Panc1 (cell line): ENCODE data around the gene CES3. TPM values are rescaled to one million over a fixed set of nuclear protein-coding genes. Genes with fewer than 3 reads are reported as not detected.

ENCODE experiments used
- ATAC-seq: fragments of 200-7000 bp; cut with Tn5 transposase; 2 replicates; pipeline ENCODE4 v1.9.1; 2020; ENCODE audit warnings: mild to moderate bottlenecking, moderate library complexity
- BruUV-seq: library from RNA; stranded (reverse); fragments of 400-500 nt; replicated peaks from 2 replicates; lab custom pipeline; 2021; lab: Mats Ljungman, UMichigan
- CTCF ChIA-PET: fragments of 300-600 bp; sonication (Branson Sonifier 250); formaldehyde crosslinking; loops from one replicate; lab custom pipeline; 2022; ENCODE audit warnings: antibody characterized with exemption; lab: Charles Lee
- POLR2A ChIA-PET: fragments of 300-600 bp; sonication (Branson Sonifier 250); formaldehyde crosslinking; loops from one replicate; lab custom pipeline; 2022; ENCODE audit warnings: antibody characterized with exemption; lab: Charles Lee
- DNase-seq: peaks from one replicate; pipeline ENCODE4 v3.0.0-alpha.2; 2010; ENCODE audit warnings: low read depth, low spot score
- H3K27ac ChIP-seq: 2 replicates; pipeline ENCODE4 v1.5.1; 2011; ENCODE audit warnings: mild to moderate bottlenecking, low read length, inconsistent platforms
- H3K27me3 ChIP-seq: fragments of 200-500 bp; sonication (Bioruptor generic); 2 replicates; pipeline ENCODE4 v1.6.0; 2014; ENCODE audit warnings: low read length, inconsistent platforms; ENCODE audit not compliant: control insufficient read depth, insufficient read depth
- H3K36me3 ChIP-seq: fragments of 200-500 bp; sonication (Bioruptor generic); 2 replicates; pipeline ENCODE4 v1.5.1; 2014; ENCODE audit warnings: inconsistent platforms, mild to moderate bottlenecking, low read length, moderate library complexity; ENCODE audit not compliant: control insufficient read depth, insufficient read depth
- H3K4me1 ChIP-seq: 2 replicates; pipeline ENCODE4 v1.5.1; 2011; ENCODE audit warnings: inconsistent platforms, mild to moderate bottlenecking, low read length, moderate library complexity; ENCODE audit not compliant: control insufficient read depth, insufficient read depth
- H3K4me3 ChIP-seq, 2 experiments: 2 replicates each; pipeline ENCODE4 v1.5.1; 2011 to 2012; ENCODE audit warnings: low read depth in 2 of 2, low read length in 2 of 2, mild to moderate bottlenecking in 2 of 2, inconsistent platforms in 1 of 2, moderate library complexity in 1 of 2
- H3K9me3 ChIP-seq: fragments of 200-500 bp; sonication (Bioruptor generic); 2 replicates; pipeline ENCODE4 v1.5.1; 2014; ENCODE audit warnings: low read depth, mild to moderate bottlenecking, inconsistent platforms, low read length, moderate library complexity; ENCODE audit not compliant: control insufficient read depth, insufficient read depth
- POLR2AphosphoS5 ChIP-seq: IDR thresholded peaks from 2 replicates; pipeline ENCODE4 v1.6.1; 2012; ENCODE audit warnings: mild to moderate bottlenecking, low read depth, low read length, moderate library complexity
- SIN3A ChIP-seq: IDR thresholded peaks from 2 replicates; pipeline ENCODE4 v1.6.1; 2012; ENCODE audit warnings: low read depth, mild to moderate bottlenecking, low read length, moderate library complexity, borderline replicate concordance; ENCODE audit not compliant: insufficient read depth
- in situ Hi-C: cut with HindIII; loops from 2 replicates; pipeline ENCODE4 v1.10.0; 2016; ENCODE audit warnings: low sequenced_read_pairs, low pct_unique_long_range_greater_than_20kb
- intact Hi-C: fragments of 100-400 bp; cut with micrococcal nuclease; formaldehyde crosslinking; loops from one replicate; pipeline ENCODE4 v1.10.0; 2022; ENCODE audit not compliant: unreplicated experiment
- total RNA-seq: library from RNA; stranded (reverse); gene quantifications from one replicate; pipeline ENCODE4 v1.2.1, GENCODE V29; 2021; ENCODE audit not compliant: unreplicated experiment
- TF ChIP-seq, protein P1 (sequence below): fragments of 450-650 bp; IDR thresholded peaks from 2 replicates; pipeline ENCODE4 v1.5.1; 2017; ENCODE audit warnings: mild to moderate bottlenecking
- TF ChIP-seq, protein P2 (sequence below), 2 experiments: IDR thresholded peaks; 2 replicates each; pipeline ENCODE4 v1.6.1; 2011 to 2012; ENCODE audit warnings: low read depth in 2 of 2, control low read depth in 1 of 2, low read length in 1 of 2, mild to moderate bottlenecking in 1 of 2, moderate library complexity in 1 of 2; ENCODE audit not compliant: insufficient read depth in 1 of 2

The CES3 gene
- total RNA-seq, 1 experiment from 2014 or later = not detected

- no peak for DNase-seq
- ATAC-seq = no peak
- BruUV-seq = no TSS peak
- TF ChIP-seq, protein P1, sequence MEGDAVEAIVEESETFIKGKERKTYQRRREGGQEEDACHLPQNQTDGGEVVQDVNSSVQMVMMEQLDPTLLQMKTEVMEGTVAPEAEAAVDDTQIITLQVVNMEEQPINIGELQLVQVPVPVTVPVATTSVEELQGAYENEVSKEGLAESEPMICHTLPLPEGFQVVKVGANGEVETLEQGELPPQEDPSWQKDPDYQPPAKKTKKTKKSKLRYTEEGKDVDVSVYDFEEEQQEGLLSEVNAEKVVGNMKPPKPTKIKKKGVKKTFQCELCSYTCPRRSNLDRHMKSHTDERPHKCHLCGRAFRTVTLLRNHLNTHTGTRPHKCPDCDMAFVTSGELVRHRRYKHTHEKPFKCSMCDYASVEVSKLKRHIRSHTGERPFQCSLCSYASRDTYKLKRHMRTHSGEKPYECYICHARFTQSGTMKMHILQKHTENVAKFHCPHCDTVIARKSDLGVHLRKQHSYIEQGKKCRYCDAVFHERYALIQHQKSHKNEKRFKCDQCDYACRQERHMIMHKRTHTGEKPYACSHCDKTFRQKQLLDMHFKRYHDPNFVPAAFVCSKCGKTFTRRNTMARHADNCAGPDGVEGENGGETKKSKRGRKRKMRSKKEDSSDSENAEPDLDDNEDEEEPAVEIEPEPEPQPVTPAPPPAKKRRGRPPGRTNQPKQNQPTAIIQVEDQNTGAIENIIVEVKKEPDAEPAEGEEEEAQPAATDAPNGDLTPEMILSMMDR = no peak
- TF ChIP-seq POLR2AphosphoS5 (no peak), SIN3A (no peak)
- TF ChIP-seq, protein P2, sequence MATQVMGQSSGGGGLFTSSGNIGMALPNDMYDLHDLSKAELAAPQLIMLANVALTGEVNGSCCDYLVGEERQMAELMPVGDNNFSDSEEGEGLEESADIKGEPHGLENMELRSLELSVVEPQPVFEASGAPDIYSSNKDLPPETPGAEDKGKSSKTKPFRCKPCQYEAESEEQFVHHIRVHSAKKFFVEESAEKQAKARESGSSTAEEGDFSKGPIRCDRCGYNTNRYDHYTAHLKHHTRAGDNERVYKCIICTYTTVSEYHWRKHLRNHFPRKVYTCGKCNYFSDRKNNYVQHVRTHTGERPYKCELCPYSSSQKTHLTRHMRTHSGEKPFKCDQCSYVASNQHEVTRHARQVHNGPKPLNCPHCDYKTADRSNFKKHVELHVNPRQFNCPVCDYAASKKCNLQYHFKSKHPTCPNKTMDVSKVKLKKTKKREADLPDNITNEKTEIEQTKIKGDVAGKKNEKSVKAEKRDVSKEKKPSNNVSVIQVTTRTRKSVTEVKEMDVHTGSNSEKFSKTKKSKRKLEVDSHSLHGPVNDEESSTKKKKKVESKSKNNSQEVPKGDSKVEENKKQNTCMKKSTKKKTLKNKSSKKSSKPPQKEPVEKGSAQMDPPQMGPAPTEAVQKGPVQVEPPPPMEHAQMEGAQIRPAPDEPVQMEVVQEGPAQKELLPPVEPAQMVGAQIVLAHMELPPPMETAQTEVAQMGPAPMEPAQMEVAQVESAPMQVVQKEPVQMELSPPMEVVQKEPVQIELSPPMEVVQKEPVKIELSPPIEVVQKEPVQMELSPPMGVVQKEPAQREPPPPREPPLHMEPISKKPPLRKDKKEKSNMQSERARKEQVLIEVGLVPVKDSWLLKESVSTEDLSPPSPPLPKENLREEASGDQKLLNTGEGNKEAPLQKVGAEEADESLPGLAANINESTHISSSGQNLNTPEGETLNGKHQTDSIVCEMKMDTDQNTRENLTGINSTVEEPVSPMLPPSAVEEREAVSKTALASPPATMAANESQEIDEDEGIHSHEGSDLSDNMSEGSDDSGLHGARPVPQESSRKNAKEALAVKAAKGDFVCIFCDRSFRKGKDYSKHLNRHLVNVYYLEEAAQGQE (IDR thresholded peaks at IDR 0.05; ENCODE audit: insufficient read depth in 1 of 2, low read depth in 2 of 2, low read length in 1 of 2) = no peak
- no peaks in the 10 kb centered on the region for H3K4me1 ChIP-seq
- ChIA-PET POLR2A (interaction anchor here (0.6 kb wide), 1 partner anchor 30 kb away, joined by 3 read pairs; no protein-coding TSS in a partner anchor), CTCF (no interaction called here)
- no peaks in the 10 kb centered on the region for H3K9me3 ChIP-seq
- no peak overlapping the region for H3K27ac ChIP-seq
- H3K4me3 ChIP-seq = no peak overlapping the region
- no peaks in the 10 kb centered on the region for H3K36me3 ChIP-seq
- no peaks in the 10 kb centered on the region for H3K27me3 ChIP-seq
- in situ Hi-C loops = no loop called here
- intact Hi-C loops = no loop called here
Measured at GRCh38 chr16:66983033-66983432, 22.0 kb downstream of the CES3 start.

GRCh38 chr16:66984892-66985311, 23.8 kb downstream of the CES3 start:
- CTCF ChIA-PET = no interaction called here
- H3K4me1 ChIP-seq = no peaks in the 10 kb centered on the region
- H3K9me3 ChIP-seq = no peaks in the 10 kb centered on the region
- H3K27me3 ChIP-seq = no peaks in the 10 kb centered on the region
- no peak overlapping the region for H3K4me3 ChIP-seq
- no peak overlapping the region for H3K27ac ChIP-seq
- DNase-seq (no peak), ATAC-seq (no peak)
- intact Hi-C loops (no loop called here), in situ Hi-C loops (no loop called here)
- POLR2A ChIA-PET = no interaction called here
- TF ChIP-seq, protein P2 (IDR thresholded peaks at IDR 0.05; ENCODE audit: insufficient read depth in 1 of 2, low read depth in 2 of 2, low read length in 1 of 2) = no peak
- TF ChIP-seq SIN3A = no peak
- no peaks in the 10 kb centered on the region for H3K36me3 ChIP-seq
- no TSS peak for BruUV-seq
